ENCODE results near the gene RCAN1. TPM values are rescaled to one million over a fixed set of nuclear protein-coding genes. Genes with fewer than 3 reads are reported as not detected.
A peak's percentile ranks its signal among the peaks of the same experiment; 100 is the strongest.
"Not testable (repeated sequence)": the region's sequence is repeated elsewhere in the genome, so short reads cannot be mapped to it uniquely, and the experiment has no call there.

Gene RCAN1
- total RNA-seq, 1 donor from 2014 or later = 197 TPM

GRCh38 chr21:34559089-34559631, 55.8 kb downstream of the RCAN1 start:
- H3K36me3 ChIP-seq (ENCODE audit: insufficient read depth, low read length) = no peaks in the 10 kb centered on the region
- no peak overlapping the region for H2AFZ ChIP-seq (ENCODE audit: low read depth, low read length)
- H3K79me2 ChIP-seq (ENCODE audit: insufficient read depth, low read length) = no peaks in the 10 kb centered on the region
- H3K27ac ChIP-seq (ENCODE audit: low read depth, low read length) = no peak overlapping the region
- FAIRE-seq (no peak), DNase-seq (ENCODE audit: low read depth) (peak; percentile 88)
- Mint-ChIP-seq H3K27ac (ENCODE audit: unreplicated experiment) (no peak overlapping the region), H3K4me3 (ENCODE audit: unreplicated experiment) (no peak overlapping the region), H3K4me1 (ENCODE audit: low read depth, unreplicated experiment) (peaks cover 14% of the 10 kb centered on the region), H3K36me3 (ENCODE audit: low read depth, unreplicated experiment) (peaks cover 6% of the 10 kb centered on the region), H3K27me3 (ENCODE audit: low read depth, unreplicated experiment) (no peaks in the 10 kb centered on the region), H3K9me3 (ENCODE audit: unreplicated experiment) (peaks cover 1% of the 10 kb centered on the region)
- H3K27me3 ChIP-seq (ENCODE audit: insufficient read depth, low read length) = no peaks in the 10 kb centered on the region
- no peak overlapping the region for H3K4me3 ChIP-seq (ENCODE audit: insufficient read depth, low read depth, low read length)
- H3K9me3 ChIP-seq (ENCODE audit: insufficient read depth, low read depth, low read length) = peaks cover 3% of the 10 kb centered on the region
- H3K4me2 ChIP-seq (ENCODE audit: low read length) = peak overlapping the region; percentile 18
- peaks cover 8% of the 10 kb centered on the region for H3K4me1 ChIP-seq (ENCODE audit: insufficient read depth, low read length)
- H4K20me1 ChIP-seq (ENCODE audit: insufficient read depth, low read length) = no peaks in the 10 kb centered on the region
- TF ChIP-seq EZH2 (IDR thresholded peaks at IDR 0.05; ENCODE audit: insufficient read depth, low read length) (no peak), CTCF (IDR thresholded peaks at IDR 0.05; ENCODE audit: insufficient read depth, low read depth, low read length) (no peak)
- H3K9ac ChIP-seq (ENCODE audit: low read length) = no peak overlapping the region

- Mint-ChIP-seq H3K27me3 (ENCODE audit: low read depth, unreplicated experiment) (no peaks in the 10 kb centered on the region), H3K9me3 (ENCODE audit: unreplicated experiment) (peaks cover 1% of the 10 kb centered on the region), H3K36me3 (ENCODE audit: low read depth, unreplicated experiment) (peaks cover 4% of the 10 kb centered on the region), H3K27ac (ENCODE audit: unreplicated experiment) (peak overlapping the region; percentile 53), H3K4me3 (ENCODE audit: unreplicated experiment) (peak overlapping the region; percentile 64), H3K4me1 (ENCODE audit: low read depth, unreplicated experiment) (peaks cover 22% of the 10 kb centered on the region)
- no peaks in the 10 kb centered on the region for H3K27me3 ChIP-seq (ENCODE audit: insufficient read depth, low read length)
- peaks cover 16% of the 10 kb centered on the region for H3K4me1 ChIP-seq (ENCODE audit: insufficient read depth, low read length)
- DNase-seq (ENCODE audit: low read depth) (no peak), FAIRE-seq (no peak)
- H3K9ac ChIP-seq (ENCODE audit: low read length) = no peak overlapping the region
- no peaks in the 10 kb centered on the region for H3K79me2 ChIP-seq (ENCODE audit: insufficient read depth, low read length)
- TF ChIP-seq EZH2 (IDR thresholded peaks at IDR 0.05; ENCODE audit: insufficient read depth, low read length) = no peak
- TF ChIP-seq CTCF (IDR thresholded peaks at IDR 0.05; ENCODE audit: insufficient read depth, low read depth, low read length) = no peak
- peaks cover 3% of the 10 kb centered on the region for H3K9me3 ChIP-seq (ENCODE audit: insufficient read depth, low read depth, low read length)
- no peak overlapping the region for H3K27ac ChIP-seq (ENCODE audit: low read depth, low read length)
- no peaks in the 10 kb centered on the region for H3K36me3 ChIP-seq (ENCODE audit: insufficient read depth, low read length)
- no peak overlapping the region for H2AFZ ChIP-seq (ENCODE audit: low read depth, low read length)
- no peak overlapping the region for H3K4me2 ChIP-seq (ENCODE audit: low read length)
- H4K20me1 ChIP-seq (ENCODE audit: insufficient read depth, low read length) = no peaks in the 10 kb centered on the region
- no peak overlapping the region for H3K4me3 ChIP-seq (ENCODE audit: insufficient read depth, low read depth, low read length)
These were observed 56.7 kb downstream of the RCAN1 start for GRCh38 chr21:34558166-34558565.

GRCh38 chr21:34557261-34557660, 57.7 kb downstream of the RCAN1 start:
- Histone ChIP-seq H4K20me1 (ENCODE audit: insufficient read depth, low read length) (no peaks in the 10 kb centered on the region), H3K27me3 (ENCODE audit: insufficient read depth, low read length) (no peaks in the 10 kb centered on the region), H3K4me2 (ENCODE audit: low read length) (no peak overlapping the region), H3K36me3 (ENCODE audit: insufficient read depth, low read length) (no peaks in the 10 kb centered on the region), H3K4me1 (ENCODE audit: insufficient read depth, low read length) (peaks cover 25% of the 10 kb centered on the region), H3K27ac (ENCODE audit: low read depth, low read length) (no peak overlapping the region), H3K9me3 (ENCODE audit: insufficient read depth, low read depth, low read length) (peaks cover 3% of the 10 kb centered on the region), H3K9ac (ENCODE audit: low read length) (no peak overlapping the region), H3K79me2 (ENCODE audit: insufficient read depth, low read length) (no peaks in the 10 kb centered on the region), H2AFZ (ENCODE audit: low read depth, low read length) (no peak overlapping the region), H3K4me3 (ENCODE audit: insufficient read depth, low read depth, low read length) (no peak overlapping the region)
- FAIRE-seq = no peak
- H3K36me3 Mint-ChIP-seq (ENCODE audit: low read depth, unreplicated experiment) = peaks cover 3% of the 10 kb centered on the region
- peaks cover 27% of the 10 kb centered on the region for H3K4me1 Mint-ChIP-seq (ENCODE audit: low read depth, unreplicated experiment)
- H3K27ac Mint-ChIP-seq (ENCODE audit: unreplicated experiment) = no peak overlapping the region
- no peak overlapping the region for H3K4me3 Mint-ChIP-seq (ENCODE audit: unreplicated experiment)
- H3K27me3 Mint-ChIP-seq (ENCODE audit: low read depth, unreplicated experiment) = no peaks in the 10 kb centered on the region
- TF ChIP-seq EZH2 (IDR thresholded peaks at IDR 0.05; ENCODE audit: insufficient read depth, low read length) = no peak
- no peak for TF ChIP-seq CTCF (IDR thresholded peaks at IDR 0.05; ENCODE audit: insufficient read depth, low read depth, low read length)
- no peak for DNase-seq (ENCODE audit: low read depth)
- no peaks in the 10 kb centered on the region for H3K9me3 Mint-ChIP-seq (ENCODE audit: unreplicated experiment)

GRCh38 chr21:34554670-34555069, 60.2 kb downstream of the RCAN1 start:
- H3K27ac Mint-ChIP-seq (ENCODE audit: unreplicated experiment); H4K20me1 ChIP-seq (ENCODE audit: insufficient read depth, low read length); FAIRE-seq; H3K4me3 Mint-ChIP-seq (ENCODE audit: unreplicated experiment); H3K4me3 ChIP-seq (ENCODE audit: insufficient read depth, low read depth, low read length); H3K9ac ChIP-seq (ENCODE audit: low read length); DNase-seq (ENCODE audit: low read depth); H3K79me2 ChIP-seq (ENCODE audit: insufficient read depth, low read length); H3K27me3 Mint-ChIP-seq (ENCODE audit: low read depth, unreplicated experiment); H3K36me3 Mint-ChIP-seq (ENCODE audit: low read depth, unreplicated experiment); H3K9me3 Mint-ChIP-seq (ENCODE audit: unreplicated experiment); H3K27me3 ChIP-seq (ENCODE audit: insufficient read depth, low read length); H3K4me2 ChIP-seq (ENCODE audit: low read length); H2AFZ ChIP-seq (ENCODE audit: low read depth, low read length); H3K36me3 ChIP-seq (ENCODE audit: insufficient read depth, low read length); H3K9me3 ChIP-seq (ENCODE audit: insufficient read depth, low read depth, low read length); H3K27ac ChIP-seq (ENCODE audit: low read depth, low read length): not testable (repeated sequence)
- H3K4me1 ChIP-seq (ENCODE audit: insufficient read depth, low read length) = peaks cover 26% of the 10 kb centered on the region
- H3K4me1 Mint-ChIP-seq (ENCODE audit: low read depth, unreplicated experiment) = peaks cover 30% of the 10 kb centered on the region
